Epithelial cell of esophagus (primary cell): Measurements from ENCODE around the gene TACC2.
A peak's percentile ranks its signal among the peaks of the same experiment; 100 is the strongest.

Source experiments
- DNase-seq: peaks from one replicate; pipeline ENCODE4 v3.0.0; 2010; ENCODE audit warnings: low read depth
- H3K4me3 ChIP-seq: 2 replicates; pipeline ENCODE4 v1.5.1; 2011; ENCODE audit warnings: mild to moderate bottlenecking, low read length, control low read depth
- CTCF ChIP-seq: IDR thresholded peaks from 2 replicates; pipeline ENCODE4 v1.5.1; 2011; ENCODE audit warnings: low read depth, mild to moderate bottlenecking, low read length, control low read depth, inconsistent platforms; ENCODE audit not compliant: insufficient read depth; ENCODE audit errors: missing control alignments

The TACC2 gene

GRCh38 chr10:122279725-122280141, 290.8 kb downstream of the TACC2 start:
- no peak overlapping the region for H3K4me3 ChIP-seq
- TF ChIP-seq CTCF: peak; percentile 94
- peak; percentile 78 for DNase-seq

- no peak for DNase-seq
- TF ChIP-seq CTCF: no peak
- no peak overlapping the region for H3K4me3 ChIP-seq
These were observed 291.2 kb downstream of the TACC2 start for GRCh38 chr10:122280156-122280555.

- no peak for DNase-seq
- no peak for TF ChIP-seq CTCF
- no peak overlapping the region for H3K4me3 ChIP-seq
These were observed 292.2 kb downstream of the TACC2 start for GRCh38 chr10:122281018-122281626.

GRCh38 chr10:122281751-122282150, 292.8 kb downstream of the TACC2 start:
- TF ChIP-seq CTCF: no peak
- H3K4me3 ChIP-seq: no peak overlapping the region
- no peak for DNase-seq

GRCh38 chr10:122282253-122282671, 293.3 kb downstream of the TACC2 start:
- no peak for TF ChIP-seq CTCF
- peak; percentile 60 for DNase-seq
- H3K4me3 ChIP-seq: no peak overlapping the region

GRCh38 chr10:122282909-122283308, 293.9 kb downstream of the TACC2 start:
- H3K4me3 ChIP-seq: no peak overlapping the region
- no peak for DNase-seq

More at GRCh38 chr10:122282909-122283308, 293.9 kb downstream of the TACC2 start:
- TF ChIP-seq CTCF: no peak
